Adipose tissue (tissue), 3 donors: ENCODE data around the gene MEN1. TPM values are rescaled to one million over a fixed set of nuclear protein-coding genes. Genes with fewer than 3 reads are reported as not detected.

ENCODE experiments used
- H3K27ac ChIP-seq: one replicate; pipeline ENCODE4 v1.5.1; 2013; ENCODE audit warnings: low read depth, low read length
- WGBS, 3 donors: extraction: QIAGEN DNeasy Blood & Tissue Kit; methylation state at CpG; one replicate each; pipeline ENCODE4 v1.1.7; 2013; 5-methylcytosine and 5-hydroxymethylcytosine counted together
- polyA plus RNA-seq, 3 donors: library from polyadenylated mRNA; stranded (reverse); fragments of 200-250 nt; gene quantifications; one replicate each; pipeline ENCODE4 v1.2.3, GENCODE V29; 2013
- donor health status: healthy with polysubstance abuse.
- donor health status: Bipolar disorder and iron deficiency.
- donor health status: healthy.

MEN1 gene
- polyA plus RNA-seq, result 10 to 100 TPM; 13.9 to 15.7 (median 14.6) TPM

DNA sequence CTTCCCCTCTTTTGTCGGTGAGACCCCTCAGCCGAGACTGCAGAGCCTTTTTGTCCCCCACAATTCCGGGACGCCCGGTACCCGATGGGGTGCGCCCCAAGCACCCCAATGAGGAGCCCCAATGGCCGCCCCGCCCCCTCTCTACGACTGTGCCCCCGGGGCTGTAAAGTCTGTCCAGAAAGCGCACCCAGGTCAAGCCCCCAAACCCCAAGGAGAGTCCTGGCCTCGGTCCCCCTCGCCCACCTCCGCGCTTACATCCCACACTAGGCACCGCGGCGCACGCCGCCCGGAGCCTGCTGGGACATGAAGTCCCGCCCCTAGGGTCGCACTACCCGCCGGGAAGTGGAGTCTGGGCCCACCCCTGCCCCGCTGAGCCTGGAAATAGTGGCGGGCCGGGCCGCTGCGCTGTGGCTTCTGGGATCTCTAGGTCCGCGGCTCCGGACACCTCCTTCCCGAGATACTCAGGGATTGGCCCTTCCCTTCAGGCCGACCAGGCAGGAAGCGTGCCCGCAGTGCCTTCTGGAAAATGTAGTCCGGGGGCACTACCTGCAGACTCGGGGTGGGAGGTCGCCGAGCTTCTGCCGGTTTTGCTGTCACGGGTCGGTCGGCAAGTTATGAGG, at the start of gene MEN1:
TSS of gene MEN1 (minus strand) at position 281 of the 620 bp plus-strand sequence. CDS start 442 bp downstream, outside the sequence.
- 0 to 1% (median 0%) methylated on average over 45 to 46 of the region's 46 CpGs for WGBS, 3 donors
- H3K27ac ChIP-seq, result no peak within 1 kb of the TSS

DNA sequence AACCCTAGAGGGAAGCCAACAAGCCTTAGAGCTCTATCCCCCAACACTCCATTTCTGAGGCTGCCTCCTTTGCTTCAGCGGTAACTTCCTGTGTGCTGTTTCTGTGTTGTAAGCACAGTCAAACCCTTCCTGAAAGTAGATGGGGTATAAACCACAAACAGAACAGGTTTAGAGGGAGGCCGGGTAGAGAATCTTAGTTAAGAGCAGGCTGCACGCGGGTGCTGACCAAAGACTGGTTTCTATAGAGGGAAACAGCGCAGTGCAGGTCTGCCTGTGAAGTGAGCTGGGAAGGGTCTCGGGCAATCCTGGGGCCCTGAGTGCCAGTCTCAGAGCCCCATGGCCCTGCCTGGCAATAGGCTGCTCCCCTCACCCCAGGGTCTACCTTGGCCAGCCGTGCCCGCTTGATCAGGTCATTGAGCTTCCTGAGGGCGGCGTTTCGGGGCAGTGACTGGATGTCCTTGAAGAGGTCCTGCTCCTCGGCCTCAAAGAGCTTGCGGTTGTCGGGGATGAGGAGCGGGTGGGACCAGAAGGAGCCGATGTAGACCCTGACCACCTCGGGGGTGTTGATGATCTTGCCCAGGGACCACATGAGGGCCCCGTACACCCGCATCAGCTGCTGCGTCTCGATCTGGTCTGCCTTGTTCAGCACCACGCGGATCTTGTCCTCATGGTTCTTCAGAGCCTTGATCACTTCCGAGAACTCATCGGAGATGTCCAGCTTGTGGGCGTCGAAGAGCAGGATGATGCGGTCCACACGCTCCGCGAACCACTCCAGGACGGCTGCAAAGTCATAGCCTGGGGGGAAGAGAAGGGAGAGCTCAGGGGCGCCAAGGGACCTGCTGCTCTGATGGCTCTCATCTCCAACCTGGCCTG, 49.4 kb upstream of the MEN1 start:
- H3K27ac ChIP-seq, result peak overlapping the region; percentile 44
- WGBS, 3 donors, result 74 to 86% (median 78%) methylated on average over 33 of the region's 33 CpGs

DNA sequence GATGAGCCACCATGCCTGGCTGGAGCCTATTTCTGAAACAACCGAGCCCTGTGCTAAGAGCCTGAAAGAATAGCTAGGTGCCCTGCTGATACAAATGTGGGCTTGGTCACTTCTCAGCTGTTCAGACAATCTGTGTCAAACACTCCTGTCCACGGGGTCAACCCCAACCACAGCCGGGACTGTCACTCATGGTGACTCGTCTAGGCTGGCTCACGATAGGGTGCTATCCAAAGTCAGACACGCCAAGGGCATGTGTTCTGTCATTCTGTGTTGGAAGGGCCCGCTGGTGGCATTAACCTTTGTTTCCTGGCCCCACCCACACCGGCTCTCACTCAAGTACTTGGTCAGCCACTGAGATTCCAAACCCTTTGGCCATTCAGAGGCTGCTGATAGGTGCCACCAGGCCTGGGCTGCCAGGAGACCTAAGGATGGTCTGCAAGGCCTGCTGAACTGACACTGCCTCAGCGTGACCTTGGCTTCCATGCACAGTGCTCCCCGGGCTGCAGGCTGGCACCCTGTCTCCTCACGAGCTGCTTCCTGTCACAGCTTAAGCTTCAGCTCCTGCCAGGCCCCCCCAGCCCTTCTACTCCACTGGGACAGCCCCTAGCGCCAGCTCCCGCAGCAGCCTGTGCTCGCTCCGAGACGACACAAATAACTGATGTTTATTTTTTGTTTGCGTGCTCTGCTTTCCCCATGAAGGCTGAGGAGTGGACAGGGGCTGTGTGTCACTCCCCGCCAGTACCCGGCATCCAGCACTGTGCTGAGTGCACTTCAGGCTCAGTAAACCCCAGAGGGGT, 48.3 kb upstream of the MEN1 start:
- WGBS, 3 donors, result 58 to 88% (median 58%) methylated on average over 19 of the region's 19 CpGs
- H3K27ac ChIP-seq, result peak overlapping the region; percentile 10

DNA sequence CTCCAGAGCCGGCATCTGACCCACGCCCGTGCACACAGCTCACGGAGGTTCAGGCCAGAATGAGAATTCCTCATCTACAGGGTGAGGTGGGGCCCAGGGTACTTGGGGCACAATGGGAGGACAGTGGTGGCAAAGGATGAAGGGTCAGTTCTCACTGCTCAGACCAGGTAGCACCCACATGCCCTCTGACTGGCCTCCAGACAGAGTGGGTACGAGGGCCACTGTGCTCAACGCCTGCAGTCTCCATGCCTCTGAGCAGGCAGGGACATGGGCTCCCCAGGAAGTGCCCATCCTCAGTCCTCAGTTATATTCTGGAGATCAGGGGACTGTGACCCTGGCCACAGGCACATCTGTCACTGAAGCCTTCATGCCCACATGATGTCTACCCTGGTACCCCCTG, 47.1 kb upstream of the MEN1 start:
- 88 to 97% (median 95%) methylated on average over 6 of the region's 6 CpGs for WGBS, 3 donors
- peak overlapping the region; percentile 57 for H3K27ac ChIP-seq

DNA sequence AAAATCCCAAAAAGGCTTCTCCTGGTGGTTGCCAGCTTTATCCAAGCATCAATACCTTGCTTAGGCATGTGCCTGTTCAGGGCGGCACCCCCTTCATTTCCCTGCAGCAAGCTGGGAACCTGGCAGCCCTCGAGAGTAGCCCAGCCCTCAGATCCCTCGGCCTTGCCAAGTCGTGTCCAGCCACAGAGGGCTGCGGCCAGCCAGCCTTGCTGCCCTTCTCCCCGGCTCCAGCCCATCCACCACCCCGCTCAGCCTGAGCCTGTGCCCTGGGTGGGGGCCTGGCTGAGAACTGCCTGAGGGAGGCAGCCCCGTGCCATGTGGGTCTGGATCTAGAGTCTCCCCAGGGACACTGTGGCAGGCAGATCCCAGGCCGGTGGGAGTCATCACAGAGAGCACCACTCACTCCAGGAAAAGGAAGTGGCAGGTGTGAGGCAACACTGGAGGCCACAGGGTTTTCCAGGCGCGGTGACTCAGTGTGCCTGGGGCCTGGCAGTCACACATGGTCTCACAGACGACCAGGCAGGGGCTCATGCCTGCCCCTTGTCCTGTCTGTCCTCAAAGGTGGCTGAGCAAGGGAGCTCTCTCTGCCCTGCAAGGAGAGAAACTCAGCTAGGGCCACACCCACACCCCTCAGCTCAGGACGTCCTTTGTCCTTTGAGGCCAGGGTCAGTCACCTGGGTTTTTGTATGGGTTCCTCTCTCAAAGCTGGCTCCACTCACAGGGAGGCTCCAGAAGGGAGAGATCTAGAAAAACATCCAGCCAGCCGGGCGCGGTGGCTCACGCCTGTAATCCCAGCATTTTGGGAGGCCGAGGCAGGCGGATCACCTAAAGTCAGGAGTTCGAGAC, 46.3 kb upstream of the MEN1 start:
- WGBS, 3 donors, result 53 to 78% (median 54%) methylated on average over 20 of the region's 20 CpGs

DNA sequence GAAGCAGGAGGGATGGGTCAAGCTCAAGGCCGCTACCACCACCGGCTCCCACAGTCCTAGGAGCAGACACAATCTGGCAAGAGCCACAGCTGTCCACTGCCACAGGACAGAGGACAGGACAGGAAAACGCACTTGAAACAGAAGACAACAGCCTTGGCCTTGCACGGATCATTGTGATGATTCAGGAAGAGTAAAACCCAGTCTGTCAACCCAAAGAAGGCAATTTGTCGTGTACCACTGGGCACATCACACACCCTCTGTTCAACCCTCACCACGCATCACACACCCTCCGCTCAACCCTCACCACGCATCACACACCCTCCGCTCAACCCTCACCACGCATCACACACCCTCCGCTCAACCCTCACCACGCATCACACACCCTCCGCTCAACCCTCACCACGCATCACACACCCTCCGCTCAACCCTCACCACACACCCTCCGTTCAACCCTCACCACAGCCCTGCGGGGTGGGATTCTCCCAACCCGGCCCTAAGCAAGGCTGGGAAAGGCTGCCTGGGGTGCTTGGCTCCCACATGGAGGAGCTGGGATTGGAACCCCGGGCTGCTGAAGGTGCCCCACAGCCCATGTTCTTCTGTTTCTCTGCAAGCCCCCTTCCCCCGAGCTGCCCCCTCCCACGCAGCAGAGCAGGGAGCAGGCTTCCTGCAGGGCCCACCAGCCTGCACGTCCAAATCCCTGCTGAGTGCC, 45.4 kb upstream of the MEN1 start:
- 77 to 88% (median 77%) methylated on average over 16 to 20 of the region's 22 CpGs for WGBS, 3 donors
- H3K27ac ChIP-seq, result peak overlapping the region; percentile 36

More for the DNA sequence above, 46.3 kb upstream of the MEN1 start:
- no peak overlapping the region for H3K27ac ChIP-seq

DNA sequence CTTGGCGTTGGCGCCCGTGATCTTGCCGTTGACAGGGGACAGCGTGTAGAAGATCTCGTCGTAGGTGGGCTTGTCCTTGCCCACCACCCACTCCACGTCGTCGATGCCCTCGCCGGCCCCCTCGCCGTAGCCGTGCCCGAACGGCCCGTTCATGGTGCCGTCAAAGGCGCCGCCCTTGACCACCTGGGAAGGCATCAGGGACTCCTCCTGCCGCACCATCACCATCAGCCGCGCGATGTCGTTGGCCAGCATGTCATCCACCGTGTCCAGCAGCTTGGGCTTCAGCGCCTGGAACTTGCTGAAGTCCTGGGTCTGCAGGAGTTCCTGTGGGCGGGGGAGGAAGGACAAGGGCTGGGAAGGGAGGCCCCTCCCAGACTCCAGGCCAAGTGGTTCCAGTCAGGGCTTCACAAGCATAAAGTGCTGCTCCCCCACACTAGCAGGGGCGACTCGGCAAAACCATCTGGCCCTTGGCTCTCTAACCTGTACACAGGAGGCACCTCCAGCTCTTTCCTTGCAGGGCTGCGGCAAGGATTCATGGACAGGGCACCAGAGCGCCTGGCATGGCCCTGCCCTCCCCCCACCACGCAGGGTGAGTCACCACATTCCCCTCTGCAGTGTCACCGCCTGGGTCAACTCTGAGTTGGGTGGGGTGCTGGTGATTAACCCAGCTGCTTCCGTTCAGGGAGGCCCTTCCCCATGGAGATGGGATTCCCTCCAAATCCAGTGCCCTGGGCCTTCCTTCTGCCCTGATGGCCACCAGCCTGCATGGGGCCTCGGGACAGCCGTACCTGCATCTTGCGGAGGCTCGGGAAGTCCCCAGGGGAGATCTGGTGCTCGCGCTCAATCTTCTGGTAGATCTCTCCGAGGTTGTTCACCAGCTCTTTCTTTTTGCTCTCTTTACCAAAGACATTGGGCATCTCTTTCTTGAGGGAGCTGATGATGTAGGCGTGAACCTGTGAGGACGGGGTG, 44.5 kb upstream of the MEN1 start:
- peak overlapping the region; percentile 36 for H3K27ac ChIP-seq
- WGBS, 3 donors, result 61 to 82% (median 69%) methylated on average over 44 to 45 of the region's 45 CpGs

DNA sequence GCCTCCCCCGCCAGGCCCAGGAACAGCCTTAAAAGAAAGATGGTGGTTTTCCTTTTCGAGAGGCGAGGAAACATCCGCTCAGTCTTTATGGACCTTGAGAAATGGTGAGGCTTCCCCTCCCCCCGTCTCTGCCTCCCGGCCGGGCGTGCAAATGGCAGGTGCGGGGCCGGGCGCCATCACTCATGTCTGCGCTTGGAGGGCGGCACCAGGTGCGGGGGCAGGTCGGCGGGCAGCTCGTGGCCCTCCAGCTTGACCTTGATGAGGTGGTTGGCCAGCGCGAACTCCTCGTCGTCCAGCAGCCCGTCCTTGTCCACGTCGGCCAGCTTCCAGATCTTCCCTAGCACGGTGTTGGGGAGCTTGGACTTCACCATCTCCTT, 43.8 kb upstream of the MEN1 start:
- 90 to 91% (median 91%) methylated on average over 25 of the region's 25 CpGs for WGBS, 3 donors
- peak overlapping the region; percentile 26 for H3K27ac ChIP-seq

DNA sequence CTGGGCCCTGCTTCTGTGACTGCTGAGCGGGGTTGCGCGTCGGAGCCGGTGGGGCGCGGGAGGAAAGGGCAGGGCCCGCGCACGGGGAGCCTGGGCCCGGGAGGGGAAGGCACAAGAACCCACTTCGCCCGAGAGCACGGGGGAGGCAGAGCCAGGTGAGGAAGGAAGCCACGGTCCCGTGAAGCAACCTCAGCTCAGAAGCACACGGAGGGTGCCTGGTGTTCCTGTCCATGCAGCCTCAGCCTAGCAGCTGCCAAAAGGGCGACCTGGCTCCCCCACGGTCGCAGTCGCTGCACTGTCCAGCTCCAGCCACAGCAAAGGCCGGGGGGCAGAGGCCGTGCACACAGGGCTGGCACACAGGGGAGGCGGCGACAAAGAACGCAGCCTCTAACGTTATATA, 43.4 kb upstream of the MEN1 start:
- 47 to 80% (median 65%) methylated on average over 27 of the region's 27 CpGs for WGBS, 3 donors
- no peak overlapping the region for H3K27ac ChIP-seq

DNA sequence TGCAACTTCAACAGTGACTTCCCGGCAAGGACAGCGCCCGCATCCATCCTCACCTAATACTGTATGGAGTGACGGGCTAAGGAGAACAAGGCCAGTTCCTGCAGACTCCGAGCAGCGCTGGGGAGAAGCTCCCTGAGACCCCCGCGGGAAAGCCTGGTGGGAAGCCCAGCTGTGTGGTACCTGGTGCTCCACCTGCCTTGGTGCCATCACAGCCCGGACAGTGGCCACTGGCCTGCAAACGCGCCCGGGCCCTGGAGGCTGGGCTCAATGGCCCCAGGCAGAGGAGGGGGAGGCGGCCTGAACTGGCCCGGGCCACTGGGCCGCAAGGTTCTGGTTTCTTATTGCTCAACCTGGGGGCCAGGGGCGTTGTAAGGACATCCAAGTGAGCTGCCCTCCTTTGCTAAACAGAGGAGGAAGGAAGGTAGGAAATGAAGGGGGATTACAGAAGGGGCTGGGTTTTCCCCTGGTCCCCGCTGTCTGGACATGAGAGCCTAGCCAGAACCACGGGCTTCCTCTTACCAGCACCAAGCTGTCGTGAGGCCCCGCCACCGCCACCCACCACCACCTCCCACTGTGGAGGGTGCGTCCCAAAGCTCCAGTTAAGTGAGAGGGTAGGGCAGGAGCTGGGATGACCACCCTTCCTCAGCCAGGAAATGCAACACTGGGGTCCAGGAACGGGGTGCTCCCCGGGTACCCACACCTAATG, 42.6 kb upstream of the MEN1 start:
- H3K27ac ChIP-seq, result no peak overlapping the region
- 62 to 84% (median 69%) methylated on average over 21 to 24 of the region's 24 CpGs for WGBS, 3 donors

DNA sequence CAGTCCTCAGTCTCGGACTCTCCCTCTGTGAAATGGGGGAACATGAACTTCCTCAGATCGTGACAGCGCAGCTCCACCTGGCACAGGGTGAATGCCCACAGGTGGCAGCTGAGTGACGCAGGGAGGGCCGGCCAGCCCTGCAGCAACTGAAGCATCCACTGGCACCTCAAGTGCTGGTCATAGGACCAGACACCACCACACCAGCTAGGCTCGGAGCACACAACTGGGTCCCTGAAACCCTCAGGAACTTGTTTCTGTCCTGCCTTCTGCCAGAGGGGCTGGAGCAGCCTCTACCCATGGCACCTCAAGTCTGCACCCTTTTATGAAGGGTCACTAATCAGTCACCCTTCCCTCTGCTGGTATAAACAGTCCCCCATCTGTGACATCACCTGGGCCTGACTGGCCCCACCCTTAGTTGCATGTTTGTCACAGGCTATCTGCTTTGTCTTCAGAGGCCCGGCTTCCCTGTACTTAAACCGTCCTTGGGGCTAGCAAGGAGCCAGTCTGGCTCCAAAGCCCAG, 41.5 kb upstream of the MEN1 start:
- H3K27ac ChIP-seq, result no peak overlapping the region

DNA sequence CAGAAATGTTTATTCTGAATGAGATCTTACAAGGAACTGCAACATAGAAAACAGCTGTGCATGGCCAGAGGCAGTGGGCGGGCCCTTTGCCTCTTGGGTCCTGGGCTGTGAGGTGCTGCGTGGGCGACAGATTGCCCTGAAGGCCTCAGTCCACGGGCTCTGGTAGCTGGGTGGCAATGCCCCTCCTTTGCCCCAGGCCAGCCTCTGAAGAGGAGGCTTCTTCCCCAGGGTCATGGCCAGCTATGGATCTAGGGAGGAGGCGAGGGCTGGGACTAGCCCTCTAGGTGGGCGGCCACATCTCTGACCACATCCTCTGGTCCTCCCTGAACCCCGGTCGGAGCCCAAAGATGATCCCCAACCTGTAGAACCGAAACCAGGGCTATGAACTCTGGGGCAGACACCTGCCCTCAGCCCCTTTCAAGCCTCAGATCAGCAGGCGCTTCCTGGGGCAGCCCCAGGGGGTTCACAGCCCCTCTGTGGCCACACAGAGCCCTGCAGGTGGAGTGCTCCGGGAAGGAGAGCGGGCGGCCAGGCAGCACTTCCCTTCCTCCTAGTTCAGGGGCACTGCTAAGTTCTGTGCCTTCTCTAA, 40.7 kb upstream of the MEN1 start:
- H3K27ac ChIP-seq, result no peak overlapping the region
- 51 to 77% (median 64%) methylated on average over 13 of the region's 13 CpGs for WGBS, 3 donors

More for the DNA sequence above, 41.5 kb upstream of the MEN1 start:
- WGBS, 3 donors, result 80 to 88% (median 88%) methylated on average over 8 of the region's 8 CpGs

DNA sequence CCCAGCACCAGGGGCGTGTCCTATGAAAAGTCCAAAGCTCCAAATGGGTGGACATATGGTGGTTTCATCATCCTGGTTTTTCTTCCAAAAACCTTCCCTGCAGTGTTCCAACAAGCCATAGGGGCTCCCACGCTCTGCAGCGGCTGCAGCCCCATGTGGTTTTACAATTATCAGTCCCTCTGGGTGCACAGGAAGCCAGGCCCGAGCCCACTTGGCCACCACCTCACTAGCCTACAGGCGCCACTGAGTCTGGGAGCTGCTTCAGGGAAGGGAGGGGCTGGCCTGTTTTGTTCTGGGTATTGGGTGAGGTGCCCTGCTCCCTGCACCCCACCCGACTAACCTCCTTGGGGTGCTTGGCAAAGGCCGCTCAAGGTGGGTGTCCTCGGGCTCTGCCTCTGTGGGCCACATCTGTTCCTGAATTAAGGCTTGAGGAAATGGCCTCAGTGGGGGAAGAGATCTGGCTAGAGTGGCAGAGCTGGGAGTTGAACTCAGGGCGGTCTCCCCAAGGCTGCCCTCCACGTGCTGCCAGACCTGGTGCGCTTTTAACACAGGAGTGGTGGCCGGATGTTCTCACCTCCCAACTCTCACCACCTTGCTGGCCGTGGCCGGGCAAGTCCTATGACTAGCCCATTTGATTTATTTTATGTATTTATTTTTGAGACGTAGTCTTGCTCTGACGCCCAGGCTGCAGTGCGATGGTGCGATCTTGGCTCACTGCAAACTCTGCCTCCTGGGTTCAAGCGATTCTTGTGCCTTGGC, 39.4 kb upstream of the MEN1 start:
- no peak overlapping the region for H3K27ac ChIP-seq
- WGBS, 3 donors, result 65 to 79% (median 69%) methylated on average over 19 of the region's 19 CpGs

DNA sequence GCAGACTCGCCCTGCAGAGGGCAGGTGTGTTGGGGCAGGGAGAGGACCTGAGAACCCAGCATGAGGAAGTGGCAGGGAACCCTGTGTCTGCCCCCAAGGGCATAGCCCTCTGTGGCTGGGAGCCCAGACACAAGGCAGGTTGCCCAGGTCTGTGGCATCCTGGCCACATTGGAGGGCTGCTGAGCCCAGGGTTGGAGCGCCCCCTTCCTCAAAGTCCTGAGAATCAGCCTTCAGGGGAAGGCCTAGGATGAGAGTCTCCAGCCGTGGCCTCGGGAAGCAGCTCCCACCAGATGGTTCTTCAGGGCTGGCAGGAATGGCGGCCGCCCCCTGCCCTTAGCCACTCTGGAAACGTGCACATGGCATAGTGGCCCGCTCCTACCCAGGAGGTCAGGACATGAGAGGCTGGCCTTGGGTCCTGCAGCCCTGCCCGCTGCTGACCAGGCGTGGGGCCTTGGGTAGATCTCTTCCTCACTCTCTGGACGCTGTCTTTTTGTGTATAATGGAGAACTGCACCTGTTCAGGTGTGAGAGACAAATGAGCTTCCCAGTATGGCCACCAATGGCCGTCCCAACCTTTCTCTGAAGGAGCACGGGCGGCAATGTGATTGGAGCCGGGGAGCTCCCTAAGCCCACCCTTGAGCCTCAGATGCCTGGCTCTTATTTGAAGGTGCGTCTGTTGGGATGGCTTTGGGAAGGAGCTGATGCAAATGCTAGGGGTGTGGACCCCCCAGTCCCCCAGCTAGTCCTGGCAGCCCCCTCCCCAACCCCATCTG, 38.7 kb upstream of the MEN1 start:
- 75 to 82% (median 82%) methylated on average over 16 of the region's 16 CpGs for WGBS, 3 donors
- no peak overlapping the region for H3K27ac ChIP-seq
